Erythroblast (primary cell): ENCODE results near the gene CDC45.

ENCODE experiments used
- GATA1 ChIP-seq: IDR thresholded peaks from 2 replicates; pipeline ENCODE4 v1.6.1; 2011; ENCODE audit warnings: low read depth, mild to moderate bottlenecking, control low read depth, low read length, moderate library complexity
- POLR2A ChIP-seq: IDR thresholded peaks from 2 replicates; pipeline ENCODE4 v1.6.1; 2011; ENCODE audit warnings: mild to moderate bottlenecking, low read length

DNA sequence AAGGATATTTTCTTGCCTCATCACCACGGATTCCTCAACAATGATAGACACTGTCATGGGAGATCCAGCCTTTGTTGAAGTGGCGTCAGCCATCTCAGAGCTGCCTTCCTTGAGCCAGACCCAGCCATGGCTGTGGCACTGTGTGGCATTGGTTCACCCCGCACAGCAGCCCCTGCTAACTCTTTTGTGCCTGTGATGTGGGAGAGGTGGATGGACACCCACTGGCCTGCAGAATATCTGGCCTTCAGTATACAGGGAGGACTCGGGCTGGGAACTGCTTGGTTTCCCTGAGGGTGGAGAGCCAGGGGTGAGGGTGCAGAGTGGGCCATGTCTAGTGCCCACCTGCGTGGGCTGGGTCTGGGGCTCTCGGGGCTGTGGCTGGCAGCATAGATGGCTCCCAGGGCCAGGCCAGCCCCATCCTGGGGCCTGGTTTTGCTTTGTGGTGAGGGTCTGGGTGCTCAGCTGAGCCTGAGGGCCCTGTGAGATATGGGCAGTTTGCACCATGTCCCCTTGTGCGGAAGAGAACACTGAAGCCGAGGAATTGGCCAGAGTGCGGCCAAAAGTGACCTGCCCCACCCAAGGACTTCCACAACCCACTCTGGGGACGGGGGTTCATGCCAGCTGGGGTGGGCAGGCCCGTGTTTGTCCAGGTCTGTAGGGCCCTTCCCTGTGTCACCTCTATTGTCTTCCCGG lies 38.3 kb downstream of the CDC45 start:
- no peak for TF ChIP-seq POLR2A
- TF ChIP-seq GATA1 = no peak
